Ishikawa (cell line): ENCODE data around the gene STRBP.

Source experiments
- EP300 ChIP-seq: IDR thresholded peaks from 2 replicates; pipeline ENCODE4 v1.6.1; 2012; ENCODE audit warnings: borderline replicate concordance
- MAX ChIP-seq: IDR thresholded peaks from 2 replicates; pipeline ENCODE4 v1.6.1; 2012
- TAF1 ChIP-seq: IDR thresholded peaks from 2 replicates; pipeline ENCODE4 v1.6.1; 2012; ENCODE audit warnings: low read depth, mild to moderate bottlenecking

GRCh38 chr9:123284656-123285055 lies 16.3 kb upstream of the STRBP start:
- no peak for TF ChIP-seq TAF1
- no peak for TF ChIP-seq MAX
- no peak for TF ChIP-seq EP300
